HG03139 (cell line): ENCODE measurements around the gene CD72.
A peak's percentile ranks its signal among the peaks of the same experiment; 100 is the strongest.
"Not testable (repeated sequence)": the region's sequence is repeated elsewhere in the genome, so short reads cannot be mapped to it uniquely, and the experiment has no call there.

Experiments
- ATAC-seq: cut with Tn5 transposase; IDR thresholded peaks from one replicate; pipeline ENCODE4 v1.9.1; 2021; ENCODE audit not compliant: unreplicated experiment

Gene CD72

GRCh38 chr9:35593581-35593980 lies 24.6 kb downstream of the CD72 start:
- no peak for ATAC-seq

- not testable (repeated sequence) for ATAC-seq
Observed at GRCh38 chr9:35588506-35588905, 29.7 kb downstream of the CD72 start.

GRCh38 chr9:35584681-35585080 lies 33.5 kb downstream of the CD72 start:
- ATAC-seq: not testable (repeated sequence)

GRCh38 chr9:35583521-35583920 lies 34.7 kb downstream of the CD72 start:
- ATAC-seq: not testable (repeated sequence)

- not testable (repeated sequence) for ATAC-seq
Observed at GRCh38 chr9:35579659-35580227, 38.5 kb downstream of the CD72 start.

GRCh38 chr9:35579130-35579529 lies 39.1 kb downstream of the CD72 start:
- ATAC-seq: no peak

- ATAC-seq: no peak
Observed at GRCh38 chr9:35577486-35577885, 40.7 kb downstream of the CD72 start.

GRCh38 chr9:35575478-35575877 lies 42.7 kb downstream of the CD72 start:
- no peak for ATAC-seq

GRCh38 chr9:35574578-35575122 lies 43.6 kb downstream of the CD72 start:
- no peak for ATAC-seq

- peak; percentile 53 for ATAC-seq
Observed at GRCh38 chr9:35570709-35571504, 47.3 kb downstream of the CD72 start.

GRCh38 chr9:35569206-35569605 lies 49.0 kb downstream of the CD72 start:
- no peak for ATAC-seq

- no peak for ATAC-seq
Observed at GRCh38 chr9:35568196-35568595, 50.0 kb downstream of the CD72 start.

- no peak for ATAC-seq
Observed at GRCh38 chr9:35566417-35566816, 51.8 kb downstream of the CD72 start.

GRCh38 chr9:35564658-35565061 lies 53.6 kb downstream of the CD72 start:
- no peak for ATAC-seq

- ATAC-seq: no peak
Observed at GRCh38 chr9:35563791-35564197, 54.4 kb downstream of the CD72 start.

GRCh38 chr9:35562895-35563780 lies 55.1 kb downstream of the CD72 start:
- ATAC-seq: no peak

GRCh38 chr9:35561468-35562261 lies 56.5 kb downstream of the CD72 start:
- no peak for ATAC-seq

GRCh38 chr9:35560625-35561337 lies 57.4 kb downstream of the CD72 start:
- no peak for ATAC-seq
